Activated CD4-positive, alpha-beta T cell treated with anti-CD3 and anti-CD28 coated beads, Interleukin-10, Interleukin-2, amounts not matched to agents 100 ng/mL and 50 ng/mL, durations not matched to agents 16 hours and 8 hours (primary cell): ENCODE measurements around the gene CRB2.

Source experiments
- DNase-seq: peaks from one replicate; pipeline ENCODE4 v3.0.0-alpha.2; 2020

Gene CRB2

DNA sequence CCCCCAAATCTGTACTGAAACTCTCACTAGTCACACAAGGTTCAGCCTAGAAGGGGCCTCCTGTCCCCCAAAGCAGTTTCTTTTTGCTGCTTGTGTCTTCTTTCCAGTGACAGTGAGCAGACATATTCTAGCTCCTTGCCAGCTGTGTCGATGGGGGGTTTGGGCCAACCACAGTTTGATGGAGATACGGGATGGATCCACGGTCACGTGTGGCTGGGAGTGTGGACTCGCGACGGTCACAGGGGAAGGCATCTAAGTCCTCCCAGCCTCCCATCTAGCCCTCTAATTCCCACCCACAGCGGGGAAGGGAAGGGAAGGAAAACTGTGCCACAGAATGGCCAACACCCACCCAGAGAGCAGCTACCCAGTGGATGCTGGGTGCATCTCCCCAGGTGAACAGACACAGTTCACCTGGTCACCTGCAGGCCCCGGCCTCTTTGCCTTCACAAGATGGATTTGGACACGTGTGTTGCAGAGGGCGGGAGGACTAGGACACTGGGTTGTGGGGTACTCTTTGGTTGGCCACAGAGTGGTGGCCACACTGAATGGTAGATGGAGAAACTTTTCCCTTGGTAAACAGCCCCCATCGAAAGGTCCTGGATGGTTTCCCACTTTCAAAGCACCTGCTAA, 54.4 kb downstream of the CRB2 start:
- DNase-seq, result no peak

DNA sequence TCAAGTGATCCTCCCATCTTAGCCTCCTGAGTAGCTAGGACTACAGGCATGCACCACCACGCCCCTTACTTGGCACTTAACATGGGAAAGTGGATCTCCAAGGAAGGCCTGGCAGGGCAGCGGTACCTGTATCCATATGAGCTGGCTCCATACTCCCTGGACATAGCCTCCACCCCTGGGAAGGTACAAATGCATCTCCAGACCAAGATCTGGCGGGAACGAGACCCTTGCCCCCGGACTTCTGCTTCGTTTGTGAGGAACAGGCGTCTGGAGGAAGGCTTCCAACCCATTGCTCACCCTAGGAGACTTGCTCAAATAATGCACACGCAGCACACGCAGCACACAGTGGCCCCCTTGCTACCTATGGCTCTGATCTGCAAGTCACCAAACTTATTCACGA, 55.2 kb downstream of the CRB2 start:
- no peak for DNase-seq

DNA sequence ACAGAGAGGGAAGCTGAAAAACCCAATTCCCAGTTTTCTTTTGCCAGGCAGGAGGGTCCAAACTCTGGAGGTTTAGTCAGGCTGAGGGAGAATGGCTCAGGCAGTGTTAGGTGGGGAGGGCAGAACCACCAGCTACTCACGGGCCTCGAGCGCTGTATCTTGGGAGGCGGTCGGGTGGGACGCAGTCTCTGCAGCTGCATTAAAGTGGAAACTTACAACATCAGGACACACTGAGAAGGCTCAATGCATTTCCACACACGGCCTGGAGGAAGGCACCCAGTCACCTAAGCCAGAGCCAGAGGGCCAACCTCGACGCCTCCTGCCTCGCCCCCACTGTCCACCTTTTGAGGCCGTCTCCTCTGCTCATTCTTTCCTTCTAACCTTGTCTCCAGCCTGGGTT, 55.6 kb downstream of the CRB2 start:
- DNase-seq, result no peak

DNA sequence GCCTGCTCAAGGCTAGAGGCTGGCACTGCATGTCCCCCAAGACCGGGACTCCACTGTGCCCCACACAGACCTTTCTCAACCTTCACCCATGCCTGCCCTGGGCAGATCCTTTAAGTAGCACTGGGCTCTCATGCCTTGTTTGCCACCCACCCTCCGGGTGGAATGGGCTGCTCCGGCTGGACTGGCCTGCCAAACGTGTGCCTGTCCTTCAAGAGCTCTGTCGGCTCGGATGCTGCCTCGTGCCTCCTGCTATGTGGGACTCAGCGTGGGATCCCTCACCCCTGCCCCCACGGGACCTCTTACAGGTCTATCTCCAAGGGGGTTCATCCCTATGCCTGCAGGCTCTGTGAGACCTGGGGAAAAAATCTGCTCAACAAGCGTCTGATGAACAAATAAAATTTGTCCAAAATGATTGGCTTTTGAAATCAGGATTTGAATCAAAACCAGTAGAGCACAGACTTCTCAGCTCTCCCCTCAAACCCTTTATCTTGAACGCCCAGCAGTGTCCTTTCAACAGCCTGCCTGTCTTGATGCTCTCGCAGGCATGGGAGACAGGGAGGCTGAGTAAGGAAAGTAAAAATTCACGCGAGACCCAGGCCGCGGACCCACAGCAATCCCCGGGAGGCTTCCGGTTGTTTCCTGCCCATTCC, 56.3 kb downstream of the CRB2 start:
- no peak for DNase-seq

GRCh38 chr9:123414204-123414603, 58.2 kb downstream of the CRB2 start:
- DNase-seq, result no peak

DNA sequence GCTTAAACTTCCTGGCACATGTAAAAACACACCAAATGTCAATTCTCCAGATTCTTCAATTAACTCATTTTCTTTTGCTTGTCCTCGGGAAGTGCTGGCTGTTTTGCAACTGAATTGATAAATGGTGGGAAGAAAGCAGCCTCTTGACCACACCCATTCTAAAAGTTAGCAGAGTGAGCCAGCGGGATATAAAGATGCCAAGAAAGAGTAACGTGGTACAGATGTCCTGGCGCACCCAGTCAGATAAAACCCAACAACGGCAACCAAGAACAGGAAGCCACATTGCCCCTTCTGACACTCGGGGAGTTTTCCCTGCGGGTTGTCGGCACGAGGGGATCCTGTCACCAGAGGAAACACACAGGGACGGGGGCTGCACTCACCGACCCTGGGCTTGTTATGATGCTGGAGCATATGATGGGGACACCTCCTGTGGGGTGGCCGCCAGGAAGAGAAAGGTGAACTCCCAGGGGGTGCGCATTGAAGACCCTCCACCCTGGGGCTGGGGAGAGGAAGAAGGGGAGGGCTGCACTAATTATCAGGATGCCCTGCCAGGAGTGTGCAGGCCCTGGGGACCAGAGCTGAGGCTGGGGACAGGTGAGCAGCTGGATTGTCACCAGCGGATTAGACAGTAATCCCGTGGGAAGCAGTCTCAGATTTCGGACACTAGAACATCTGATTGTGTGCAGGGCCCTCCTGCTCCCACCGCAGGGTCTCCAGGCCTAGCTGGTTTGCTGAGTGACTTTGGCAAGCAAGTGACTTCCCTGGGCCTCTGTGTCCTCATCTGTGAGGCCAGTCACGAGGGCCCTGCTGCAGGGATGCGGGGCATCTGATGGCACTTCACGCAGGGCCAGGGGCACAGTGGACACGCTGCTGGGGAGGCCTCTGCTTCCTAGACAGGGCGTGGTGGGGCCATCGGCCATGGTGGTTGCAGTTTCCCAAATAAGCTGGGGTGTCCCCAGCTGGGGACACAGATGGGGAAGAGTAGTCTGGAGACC, 59.2 kb downstream of the CRB2 start:
- no peak for DNase-seq

- no peak for DNase-seq
Observed at GRCh38 chr9:123416176-123416575, 60.2 kb downstream of the CRB2 start.

DNA sequence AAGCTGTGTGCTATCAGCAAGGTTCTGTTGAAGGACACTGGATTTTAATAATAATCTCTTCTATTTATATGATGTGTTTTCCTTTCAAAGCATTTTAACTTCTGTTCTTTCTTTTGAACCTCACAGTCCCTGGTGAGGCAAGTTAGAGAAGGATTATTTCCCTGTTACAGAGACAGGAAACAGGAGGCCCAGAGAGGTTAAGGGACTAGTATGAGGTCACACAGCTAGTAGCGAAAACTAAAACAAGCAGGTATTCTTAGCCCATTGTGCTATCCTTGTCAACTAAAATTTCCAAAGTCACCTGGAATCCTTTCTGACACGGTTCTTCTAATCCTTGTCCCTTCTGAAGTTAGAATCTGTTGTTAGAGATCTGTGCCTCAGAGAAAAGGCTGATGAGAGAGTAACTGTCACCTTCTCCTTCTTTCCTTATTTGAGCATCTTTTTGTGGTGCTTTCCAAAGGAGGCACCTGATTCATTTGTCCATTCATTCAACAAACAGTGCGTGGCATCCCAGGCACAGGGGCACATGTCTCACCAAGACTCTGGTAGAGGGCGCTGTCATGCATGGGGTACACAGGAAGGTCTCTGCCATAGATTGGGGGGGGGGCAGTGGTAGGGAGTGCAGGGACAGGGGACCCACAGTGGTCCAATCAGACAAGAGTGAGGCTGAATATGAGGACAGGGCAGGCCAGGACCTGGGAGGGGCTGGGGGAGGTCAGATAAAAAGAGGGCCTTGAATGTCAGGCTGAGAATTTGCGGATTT, 61.5 kb downstream of the CRB2 start:
- no peak for DNase-seq

DNA sequence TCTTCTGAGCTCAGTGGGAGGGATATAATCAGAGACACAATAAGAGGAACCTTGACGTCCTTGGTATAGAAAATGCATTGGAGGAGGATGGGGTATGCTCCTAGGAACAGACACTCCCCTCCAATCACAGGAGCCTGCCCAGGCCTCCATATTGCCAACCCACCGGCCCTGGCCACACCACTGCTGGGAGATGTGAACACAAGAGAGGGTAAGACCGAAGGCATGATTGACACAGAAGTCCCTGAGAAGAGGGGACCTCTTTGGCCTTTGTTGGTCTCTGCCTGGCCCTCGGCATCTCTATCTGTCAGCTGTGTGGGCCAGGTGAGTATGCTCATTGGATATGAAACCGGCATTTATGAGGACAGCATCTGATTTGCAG, 62.0 kb downstream of the CRB2 start:
- DNase-seq, result no peak

DNA sequence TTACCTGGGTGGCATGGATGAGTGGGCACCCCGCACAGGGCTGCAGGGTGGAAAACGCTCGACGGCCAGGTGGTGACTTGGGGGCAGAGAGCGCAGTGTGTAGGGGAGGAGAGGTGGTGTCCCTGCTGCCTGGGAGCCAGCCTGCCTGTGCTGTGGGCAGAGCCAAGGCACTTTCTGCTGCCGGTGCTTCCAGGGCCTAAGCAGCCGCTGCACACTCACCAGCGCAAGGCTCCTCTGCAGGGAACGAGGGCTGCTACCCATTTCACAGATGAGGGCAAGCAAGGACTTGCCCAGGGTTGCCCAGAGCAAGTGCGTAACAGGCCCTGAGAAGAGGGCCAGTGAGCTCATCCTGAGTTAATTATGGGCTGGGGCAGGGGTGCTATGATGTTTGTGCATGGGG, 62.5 kb downstream of the CRB2 start:
- DNase-seq, result no peak

DNA sequence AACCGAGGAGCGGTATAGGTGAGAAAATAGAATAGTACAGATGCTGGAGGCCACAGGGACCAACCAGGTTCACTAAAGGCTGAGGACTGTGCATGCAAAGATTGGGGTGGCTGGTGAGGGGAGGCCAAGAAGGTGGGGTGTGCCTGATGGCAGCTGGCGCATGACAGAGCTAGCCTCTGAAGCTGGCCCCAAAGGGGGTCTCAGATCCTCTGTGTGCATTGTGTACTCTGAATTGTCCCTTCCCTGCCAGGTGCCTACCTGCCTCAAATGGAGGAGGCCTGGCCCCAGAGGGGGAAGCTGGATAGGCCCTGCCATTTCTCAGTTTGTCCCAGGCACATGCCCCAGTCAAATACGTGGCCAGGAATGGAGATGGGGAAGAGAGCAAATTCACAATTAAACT, 63.1 kb downstream of the CRB2 start:
- DNase-seq, result no peak

DNA sequence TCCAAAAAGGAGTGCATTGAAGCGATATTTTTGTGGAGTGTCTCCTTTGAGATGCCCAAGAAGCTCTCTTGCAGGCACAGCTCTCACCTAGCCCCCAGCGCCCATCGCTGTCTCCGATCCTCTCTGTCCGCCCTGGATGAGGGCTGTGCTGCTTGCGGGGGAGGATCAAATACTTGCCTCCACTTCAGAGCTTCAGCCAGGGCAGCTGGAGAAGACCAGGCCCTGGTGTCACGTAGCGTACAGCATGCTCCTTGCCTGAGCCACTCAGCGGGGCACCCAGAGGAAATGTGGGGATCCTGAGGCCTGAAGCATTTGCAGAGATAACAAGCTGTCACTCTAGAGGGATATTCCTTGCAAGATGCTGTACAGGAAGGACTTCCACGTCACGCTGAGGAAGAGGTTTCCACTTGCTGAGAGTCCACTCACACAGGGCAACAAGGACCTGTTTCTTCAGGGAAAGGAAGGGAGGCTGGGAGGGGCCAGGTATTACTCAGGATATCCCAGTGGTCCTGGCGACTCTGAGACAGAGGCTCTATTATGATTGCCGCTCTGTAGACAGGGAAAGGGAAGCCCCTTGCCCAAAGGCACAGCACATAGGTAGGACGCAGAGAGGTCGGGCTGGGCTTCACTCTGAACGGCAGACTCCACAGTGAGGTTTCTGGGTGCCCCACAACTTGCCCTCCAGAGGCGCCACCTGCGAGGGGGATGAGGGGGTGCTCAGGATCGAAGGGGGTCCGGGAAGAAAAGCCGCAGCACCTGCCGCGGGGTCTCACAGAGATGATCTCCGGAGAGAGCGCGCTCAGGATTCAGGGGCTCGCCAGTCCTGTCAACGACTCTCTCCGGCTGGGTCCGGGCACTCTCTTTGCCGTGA, 64.0 kb downstream of the CRB2 start:
- no peak for DNase-seq

GRCh38 chr9:123420592-123421111, 64.7 kb downstream of the CRB2 start:
- DNase-seq, result no peak

- DNase-seq, result no peak
Observed at GRCh38 chr9:123421186-123421585, 65.2 kb downstream of the CRB2 start.

GRCh38 chr9:123421801-123422455, 65.9 kb downstream of the CRB2 start:
- DNase-seq, result no peak

DNA sequence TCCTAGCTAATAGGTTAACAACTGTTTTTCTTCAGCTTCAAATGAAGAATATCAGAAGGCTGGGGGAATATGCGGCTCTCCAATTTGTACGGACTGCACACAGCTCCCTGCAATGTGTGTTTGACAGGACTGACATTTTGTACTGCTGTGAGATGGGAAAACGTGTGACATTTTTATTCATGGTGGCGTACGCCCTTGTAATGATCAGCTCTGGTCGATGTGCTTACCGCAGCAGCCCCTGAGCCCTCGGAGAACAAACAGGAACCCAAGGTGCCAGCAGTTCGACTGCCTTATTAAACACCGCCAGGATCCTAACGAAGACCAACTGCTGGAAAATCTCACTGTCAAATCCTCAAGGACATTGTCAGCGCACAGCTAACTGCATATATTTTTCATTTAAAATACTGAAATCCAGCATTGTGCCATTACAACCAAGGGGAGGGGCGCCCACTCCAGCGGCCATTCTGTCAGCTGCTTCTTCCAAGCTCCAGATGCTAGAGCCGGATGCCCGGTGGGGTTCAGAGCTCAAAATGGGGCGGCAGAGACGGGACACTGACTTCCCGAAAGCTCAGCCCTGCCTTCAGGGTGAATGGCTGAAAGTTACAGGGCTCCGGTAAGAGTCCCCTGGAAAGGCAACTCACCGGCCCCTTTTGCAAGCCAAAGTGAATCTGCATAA, 66.8 kb downstream of the CRB2 start:
- no peak for DNase-seq

- no peak for DNase-seq
Observed at GRCh38 chr9:123423311-123423640, 67.3 kb downstream of the CRB2 start.

GRCh38 chr9:123424131-123424530, 68.1 kb downstream of the CRB2 start:
- no peak for DNase-seq

DNA sequence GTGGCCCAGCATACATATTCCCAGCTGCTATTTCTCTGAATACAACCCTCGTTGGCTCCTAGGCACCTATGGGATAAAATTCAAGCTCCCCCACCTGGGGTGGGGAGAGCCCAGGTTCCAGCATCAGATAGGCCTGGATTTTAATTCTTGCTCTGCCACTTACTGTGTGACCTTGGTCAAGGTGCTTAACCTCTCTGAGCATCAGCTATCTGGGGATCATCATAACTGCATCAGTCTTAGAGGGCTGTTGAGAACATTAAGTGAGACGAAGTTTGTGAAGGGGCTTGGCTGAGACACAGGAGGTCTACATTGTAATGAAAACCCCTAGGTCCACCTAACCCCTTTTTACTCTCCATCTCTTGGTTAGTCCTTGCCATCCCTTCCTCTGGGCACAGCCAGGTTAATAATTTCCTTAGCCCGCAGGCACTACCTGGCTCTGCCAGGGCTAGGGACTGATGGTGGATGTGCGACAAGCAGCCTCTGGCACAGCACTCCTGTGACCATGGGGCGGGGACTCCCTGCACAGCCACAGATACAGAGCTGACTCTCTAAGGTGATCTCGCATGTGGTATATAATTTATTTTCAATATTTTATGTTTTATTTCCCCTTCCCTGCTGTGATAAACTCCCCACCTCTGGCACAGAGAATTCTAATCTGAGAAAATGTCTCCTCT, 68.7 kb downstream of the CRB2 start:
- DNase-seq, result no peak

DNA sequence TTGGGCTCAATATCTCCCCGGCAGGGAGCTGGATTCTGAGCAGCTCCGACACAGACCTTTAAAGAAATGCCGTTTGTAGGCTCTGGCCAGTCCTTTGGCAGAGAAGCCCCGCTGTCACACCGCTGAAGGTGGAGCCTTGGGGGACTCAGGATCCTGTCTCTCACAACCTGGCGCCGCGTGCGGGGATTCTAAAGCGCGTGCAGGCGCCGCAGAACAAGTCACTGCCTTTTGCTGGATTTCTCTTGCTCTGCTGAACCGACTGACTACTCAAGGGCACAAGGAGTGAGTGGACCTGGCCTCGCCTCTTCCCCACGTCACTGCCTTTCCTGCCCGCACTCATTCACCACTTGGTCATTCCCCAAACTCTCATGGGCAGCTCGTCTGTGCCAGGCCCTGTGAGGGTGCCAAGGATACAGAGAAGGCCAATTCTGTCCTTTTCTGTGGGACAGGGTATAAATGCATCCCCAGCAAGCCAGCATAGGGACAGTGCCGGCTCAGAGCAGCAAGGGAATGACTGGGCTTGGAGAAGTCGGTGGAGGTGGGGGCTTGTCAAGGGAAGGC, 69.3 kb downstream of the CRB2 start:
- DNase-seq, result no peak
